Lower lobe of right lung (tissue), 2 donors: ENCODE results near the gene PPP2R5E. TPM values are rescaled to one million over a fixed set of nuclear protein-coding genes. Genes with fewer than 3 reads are reported as not detected.

ENCODE experiments used
- ATAC-seq, 2 donors: fragments of 200-7000 bp; cut with Tn5 transposase; one replicate each; pipeline ENCODE4 v1.9.1; 2020 to 2022; ENCODE audit warnings: mild to moderate bottlenecking in 2 of 2, moderate library complexity in 2 of 2
- DNase-seq: peaks from one replicate; pipeline ENCODE4 v3.0.0-alpha.2; 2020
- H3K27ac ChIP-seq: fragments of 200-600 bp; one replicate; pipeline ENCODE4 v1.8.0; 2022
- H3K27me3 ChIP-seq: fragments of 200-600 bp; one replicate; pipeline ENCODE4 v1.8.0; 2022; ENCODE audit warnings: low read depth
- H3K36me3 ChIP-seq: fragments of 200-600 bp; one replicate; pipeline ENCODE4 v1.8.0; 2022; ENCODE audit warnings: mild to moderate bottlenecking
- H3K4me1 ChIP-seq: fragments of 200-600 bp; one replicate; pipeline ENCODE4 v1.8.0; 2022
- H3K4me3 ChIP-seq: fragments of 200-600 bp; one replicate; pipeline ENCODE4 v1.8.0; 2022; ENCODE audit warnings: mild to moderate bottlenecking
- H3K9me3 ChIP-seq: fragments of 200-600 bp; one replicate; pipeline ENCODE4 v1.8.0; 2022
- intact Hi-C: fragments of 100-400 bp; cut with DNase I; formaldehyde crosslinking; loops from one replicate; pipeline ENCODE4 v1.11.0; 2022
- total RNA-seq: library from RNA; stranded (reverse); fragmentation: NEBNext Ultra II Directional; extraction: Animal tissue kit (Norgen Biotek cat#: 25700); gene quantifications from one replicate; pipeline ENCODE4 v1.2.1, GENCODE V29; 2021
- TF ChIP-seq, protein P1 (sequence below): fragments of 200-600 bp; IDR thresholded peaks from one replicate; pipeline ENCODE4 v1.8.0; 2022; ENCODE audit warnings: antibody characterized with exemption, mild to moderate bottlenecking
- donor health status: DM: no; HTN: yes; CAD: no; lungs with severe emphysema.

PPP2R5E gene
- total RNA-seq, 1 donor from 2014 or later: 45.3 TPM

DNA sequence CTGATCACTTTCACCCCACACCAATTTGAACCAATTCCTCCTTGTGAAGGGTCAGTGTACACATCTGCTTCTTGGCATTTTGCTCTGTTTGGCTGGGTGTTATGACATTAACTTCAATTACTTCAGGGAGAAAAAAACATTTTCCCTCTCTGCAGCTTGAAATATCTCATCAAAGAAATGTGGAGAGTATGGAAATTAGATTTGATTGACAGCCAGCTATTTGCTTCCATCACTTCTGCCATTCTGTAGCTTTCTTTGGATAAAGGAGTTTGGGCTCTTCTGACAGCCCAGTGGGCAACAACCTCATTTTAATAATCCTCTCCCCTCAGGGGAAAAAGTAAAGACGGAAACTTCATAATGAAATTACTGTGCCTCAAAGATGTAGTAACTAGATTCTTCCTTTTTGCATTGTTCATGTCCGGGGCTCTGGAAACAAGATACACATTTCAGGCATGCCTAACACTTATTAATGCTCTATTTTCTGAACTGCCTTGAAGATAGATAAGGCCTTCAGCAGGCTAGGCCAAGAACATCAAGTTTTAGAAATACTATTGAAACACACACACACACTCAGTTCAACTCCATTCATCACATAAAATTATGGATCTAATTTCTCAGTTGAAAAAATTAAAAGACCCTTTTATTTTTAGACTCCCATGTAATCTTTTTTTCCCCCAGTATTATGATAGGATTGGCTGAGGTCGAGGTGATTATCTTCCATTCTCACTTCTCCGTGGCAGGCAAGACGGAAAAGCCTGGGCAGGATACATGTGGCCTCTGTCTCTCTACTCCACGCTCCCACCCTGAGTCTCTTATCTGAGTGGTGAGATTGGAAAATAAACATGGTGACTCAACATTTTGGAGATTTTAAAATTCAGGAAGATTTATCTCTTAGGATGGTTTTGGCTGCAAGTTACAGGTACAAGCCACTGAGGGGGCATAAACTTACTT, 214.1 kb downstream of the PPP2R5E start:
- H3K9me3 ChIP-seq: no peaks in the 10 kb centered on the region
- H3K4me3 ChIP-seq: no peak overlapping the region
- no peak for DNase-seq
- no peaks in the 10 kb centered on the region for H3K27me3 ChIP-seq
- ATAC-seq: no peak
- intact Hi-C loops: no loop called here
- no peak overlapping the region for H3K27ac ChIP-seq
- H3K4me1 ChIP-seq: no peaks in the 10 kb centered on the region
- H3K36me3 ChIP-seq: no peaks in the 10 kb centered on the region
- TF ChIP-seq, protein P1, sequence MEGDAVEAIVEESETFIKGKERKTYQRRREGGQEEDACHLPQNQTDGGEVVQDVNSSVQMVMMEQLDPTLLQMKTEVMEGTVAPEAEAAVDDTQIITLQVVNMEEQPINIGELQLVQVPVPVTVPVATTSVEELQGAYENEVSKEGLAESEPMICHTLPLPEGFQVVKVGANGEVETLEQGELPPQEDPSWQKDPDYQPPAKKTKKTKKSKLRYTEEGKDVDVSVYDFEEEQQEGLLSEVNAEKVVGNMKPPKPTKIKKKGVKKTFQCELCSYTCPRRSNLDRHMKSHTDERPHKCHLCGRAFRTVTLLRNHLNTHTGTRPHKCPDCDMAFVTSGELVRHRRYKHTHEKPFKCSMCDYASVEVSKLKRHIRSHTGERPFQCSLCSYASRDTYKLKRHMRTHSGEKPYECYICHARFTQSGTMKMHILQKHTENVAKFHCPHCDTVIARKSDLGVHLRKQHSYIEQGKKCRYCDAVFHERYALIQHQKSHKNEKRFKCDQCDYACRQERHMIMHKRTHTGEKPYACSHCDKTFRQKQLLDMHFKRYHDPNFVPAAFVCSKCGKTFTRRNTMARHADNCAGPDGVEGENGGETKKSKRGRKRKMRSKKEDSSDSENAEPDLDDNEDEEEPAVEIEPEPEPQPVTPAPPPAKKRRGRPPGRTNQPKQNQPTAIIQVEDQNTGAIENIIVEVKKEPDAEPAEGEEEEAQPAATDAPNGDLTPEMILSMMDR: no peak

DNA sequence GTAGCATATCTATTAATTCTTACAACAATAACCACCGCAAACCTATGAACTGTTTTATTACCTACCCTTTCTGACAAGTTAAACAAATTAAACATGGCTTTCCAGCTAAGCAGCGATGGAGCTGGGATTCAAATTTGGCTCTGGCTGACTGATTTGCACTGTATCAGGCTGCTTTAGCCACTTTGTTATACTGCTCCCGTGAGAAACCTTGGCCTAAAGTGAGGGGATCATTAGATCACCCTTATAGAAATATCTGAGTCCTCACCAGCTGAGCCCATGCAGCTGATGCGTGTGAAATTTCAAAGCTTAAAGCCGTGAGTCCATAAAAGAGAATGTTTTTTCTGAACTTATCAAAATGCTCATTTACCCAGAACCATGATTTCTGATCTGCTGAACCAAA, 216.3 kb downstream of the PPP2R5E start:
- H3K9me3 ChIP-seq: no peaks in the 10 kb centered on the region
- no peaks in the 10 kb centered on the region for H3K4me1 ChIP-seq
- no peaks in the 10 kb centered on the region for H3K27me3 ChIP-seq
- H3K36me3 ChIP-seq: no peaks in the 10 kb centered on the region
- TF ChIP-seq, protein P1: no peak
- H3K27ac ChIP-seq: no peak overlapping the region
- ATAC-seq (no peak), DNase-seq (no peak)
- intact Hi-C loops: no loop called here
- H3K4me3 ChIP-seq: no peak overlapping the region

DNA sequence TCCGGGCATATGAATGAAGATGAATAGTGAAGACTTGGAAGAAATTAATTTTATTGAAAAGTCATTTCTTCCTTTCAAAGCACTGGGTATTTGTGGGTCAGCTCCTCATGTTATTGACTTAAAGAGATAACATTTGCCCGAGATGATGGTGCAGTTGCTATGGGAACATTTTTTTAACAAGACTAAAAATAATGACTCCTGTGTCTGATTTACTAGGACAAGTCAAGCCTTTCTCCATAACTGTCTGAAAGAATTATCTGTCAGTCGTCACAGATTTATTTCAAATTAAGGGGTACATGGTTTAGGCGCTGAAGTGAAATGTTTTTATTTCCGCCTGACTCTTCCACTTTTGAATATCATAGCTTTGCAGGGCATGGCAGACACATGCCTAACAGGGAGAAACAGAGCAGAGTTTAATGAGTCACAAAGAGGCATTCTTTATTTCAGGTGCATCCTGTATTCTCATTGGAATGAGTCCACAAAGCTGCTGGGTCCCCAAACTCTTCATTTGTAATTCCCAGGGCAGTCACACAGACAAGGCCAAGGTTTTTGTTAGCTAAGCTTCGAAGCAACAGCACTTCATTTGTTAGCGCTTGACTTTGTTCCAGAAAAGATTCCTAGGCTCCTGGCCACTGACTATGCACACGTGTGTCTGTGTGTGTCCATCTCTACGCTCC, 220.1 kb downstream of the PPP2R5E start:
- intact Hi-C loops: no loop called here
- no peaks in the 10 kb centered on the region for H3K4me1 ChIP-seq
- ATAC-seq (no peak), DNase-seq (no peak)
- H3K27me3 ChIP-seq: no peaks in the 10 kb centered on the region
- H3K9me3 ChIP-seq: no peaks in the 10 kb centered on the region
- no peak overlapping the region for H3K4me3 ChIP-seq
- H3K36me3 ChIP-seq: no peaks in the 10 kb centered on the region
- TF ChIP-seq, protein P1: no peak
- H3K27ac ChIP-seq: no peak overlapping the region

DNA sequence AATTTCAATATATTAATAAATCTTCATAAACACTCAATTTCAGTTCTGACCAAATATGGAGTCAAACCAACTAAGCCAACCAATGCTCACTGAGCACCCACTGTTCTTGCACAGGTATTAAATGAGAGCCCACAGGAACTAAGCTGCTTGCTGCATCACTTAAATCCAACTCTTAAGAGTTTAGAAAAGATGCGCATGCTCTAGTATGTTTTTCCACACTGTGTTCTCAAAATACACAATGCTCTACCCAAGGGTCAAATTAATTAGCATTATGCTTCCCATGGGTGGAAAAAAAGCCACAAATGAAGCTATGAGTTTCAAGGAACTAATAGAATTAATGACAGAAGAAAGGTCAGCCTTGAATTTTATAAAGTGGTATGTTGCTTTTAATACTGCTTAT, 220.7 kb downstream of the PPP2R5E start:
- no peaks in the 10 kb centered on the region for H3K4me1 ChIP-seq
- no peaks in the 10 kb centered on the region for H3K36me3 ChIP-seq
- DNase-seq: no peak
- no peak overlapping the region for H3K27ac ChIP-seq
- intact Hi-C loops: no loop called here
- no peaks in the 10 kb centered on the region for H3K27me3 ChIP-seq
- TF ChIP-seq, protein P1: no peak
- no peaks in the 10 kb centered on the region for H3K9me3 ChIP-seq
- ATAC-seq: no peak
- no peak overlapping the region for H3K4me3 ChIP-seq

Other genes with a start within 250 kb of the PPP2R5E start
- gene GPHB5, start 224.4 kb downstream of the PPP2R5E start, total RNA-seq: not detected
- 11.7 TPM for gene WDR89, start 98.5 kb upstream of the PPP2R5E start, total RNA-seq
- gene SGPP1, start 184.7 kb upstream of the PPP2R5E start, total RNA-seq: 20.8 TPM